PFSK-1 (cell line): ENCODE measurements around the gene OTUB2.

Experiments
- FOXP2 ChIP-seq: optimal IDR thresholded peaks from 2 replicates; pipeline ENCODE3; 2011; ENCODE audit warnings: borderline replicate concordance, control low read depth, inconsistent platforms; ENCODE audit not compliant: insufficient read depth; ENCODE audit errors: extremely low read length, extremely low read depth
- POLR2AphosphoS5 ChIP-seq: IDR thresholded peaks from 2 replicates; pipeline ENCODE4 v1.6.1; 2012; ENCODE audit warnings: low read depth, mild to moderate bottlenecking, control low read depth, low read length, moderate library complexity
- SIN3A ChIP-seq: IDR thresholded peaks from 2 replicates; pipeline ENCODE4 v1.6.1; 2012; ENCODE audit warnings: mild to moderate bottlenecking, low read length, moderate library complexity, borderline replicate concordance; ENCODE audit not compliant: insufficient read depth
- TAF1 ChIP-seq: IDR thresholded peaks from 2 replicates; pipeline ENCODE4 v1.6.1; 2012; ENCODE audit warnings: low read length, control low read depth, borderline replicate concordance; ENCODE audit not compliant: insufficient read depth
- TF ChIP-seq, protein P1 (sequence below), 2 experiments: IDR thresholded peaks; 2 replicates each; pipeline versions ENCODE4 v1.6.1 to v1.8.0; 2011 to 2012; ENCODE audit warnings: low read depth in 2 of 2, low read length in 2 of 2, control low read depth in 1 of 2, inconsistent platforms in 1 of 2, mild to moderate bottlenecking in 1 of 2, moderate library complexity in 1 of 2; ENCODE audit not compliant: insufficient read depth in 1 of 2

The OTUB2 gene

DNA sequence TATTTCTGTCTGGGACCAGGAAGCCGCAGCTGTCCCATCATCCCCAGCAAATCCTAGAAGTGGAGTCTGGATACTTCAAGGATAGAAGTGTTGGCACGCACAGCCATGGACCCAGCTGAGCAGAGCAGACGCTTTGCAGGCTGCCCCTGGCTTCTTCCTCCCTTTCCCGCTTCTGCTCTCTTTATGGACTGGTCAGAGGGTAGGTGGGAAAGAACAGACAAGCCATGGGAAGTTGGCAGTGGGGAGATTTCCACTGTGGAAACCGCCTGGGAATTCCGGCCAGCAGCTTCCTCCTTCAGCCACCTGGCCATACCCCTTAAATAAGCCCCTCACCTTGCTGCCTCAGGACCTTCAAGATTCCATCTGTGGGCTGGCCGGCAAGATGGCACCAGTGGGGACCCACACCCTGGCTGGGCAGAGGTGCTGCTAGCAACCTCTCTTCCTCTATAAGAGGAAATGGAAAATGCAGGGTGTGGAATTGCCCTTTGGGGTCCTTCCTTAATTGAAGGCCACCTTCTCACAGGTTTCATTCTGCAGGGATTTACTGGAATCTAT lies 20.6 kb downstream of the OTUB2 start:
- no peak for TF ChIP-seq SIN3A
- TF ChIP-seq, protein P1, sequence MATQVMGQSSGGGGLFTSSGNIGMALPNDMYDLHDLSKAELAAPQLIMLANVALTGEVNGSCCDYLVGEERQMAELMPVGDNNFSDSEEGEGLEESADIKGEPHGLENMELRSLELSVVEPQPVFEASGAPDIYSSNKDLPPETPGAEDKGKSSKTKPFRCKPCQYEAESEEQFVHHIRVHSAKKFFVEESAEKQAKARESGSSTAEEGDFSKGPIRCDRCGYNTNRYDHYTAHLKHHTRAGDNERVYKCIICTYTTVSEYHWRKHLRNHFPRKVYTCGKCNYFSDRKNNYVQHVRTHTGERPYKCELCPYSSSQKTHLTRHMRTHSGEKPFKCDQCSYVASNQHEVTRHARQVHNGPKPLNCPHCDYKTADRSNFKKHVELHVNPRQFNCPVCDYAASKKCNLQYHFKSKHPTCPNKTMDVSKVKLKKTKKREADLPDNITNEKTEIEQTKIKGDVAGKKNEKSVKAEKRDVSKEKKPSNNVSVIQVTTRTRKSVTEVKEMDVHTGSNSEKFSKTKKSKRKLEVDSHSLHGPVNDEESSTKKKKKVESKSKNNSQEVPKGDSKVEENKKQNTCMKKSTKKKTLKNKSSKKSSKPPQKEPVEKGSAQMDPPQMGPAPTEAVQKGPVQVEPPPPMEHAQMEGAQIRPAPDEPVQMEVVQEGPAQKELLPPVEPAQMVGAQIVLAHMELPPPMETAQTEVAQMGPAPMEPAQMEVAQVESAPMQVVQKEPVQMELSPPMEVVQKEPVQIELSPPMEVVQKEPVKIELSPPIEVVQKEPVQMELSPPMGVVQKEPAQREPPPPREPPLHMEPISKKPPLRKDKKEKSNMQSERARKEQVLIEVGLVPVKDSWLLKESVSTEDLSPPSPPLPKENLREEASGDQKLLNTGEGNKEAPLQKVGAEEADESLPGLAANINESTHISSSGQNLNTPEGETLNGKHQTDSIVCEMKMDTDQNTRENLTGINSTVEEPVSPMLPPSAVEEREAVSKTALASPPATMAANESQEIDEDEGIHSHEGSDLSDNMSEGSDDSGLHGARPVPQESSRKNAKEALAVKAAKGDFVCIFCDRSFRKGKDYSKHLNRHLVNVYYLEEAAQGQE (IDR thresholded peaks at IDR 0.05; ENCODE audit: insufficient read depth in 1 of 2, low read depth in 2 of 2, low read length in 2 of 2): no peak
- no peak for TF ChIP-seq TAF1
- no peak for TF ChIP-seq FOXP2
- no peak for TF ChIP-seq POLR2AphosphoS5

DNA sequence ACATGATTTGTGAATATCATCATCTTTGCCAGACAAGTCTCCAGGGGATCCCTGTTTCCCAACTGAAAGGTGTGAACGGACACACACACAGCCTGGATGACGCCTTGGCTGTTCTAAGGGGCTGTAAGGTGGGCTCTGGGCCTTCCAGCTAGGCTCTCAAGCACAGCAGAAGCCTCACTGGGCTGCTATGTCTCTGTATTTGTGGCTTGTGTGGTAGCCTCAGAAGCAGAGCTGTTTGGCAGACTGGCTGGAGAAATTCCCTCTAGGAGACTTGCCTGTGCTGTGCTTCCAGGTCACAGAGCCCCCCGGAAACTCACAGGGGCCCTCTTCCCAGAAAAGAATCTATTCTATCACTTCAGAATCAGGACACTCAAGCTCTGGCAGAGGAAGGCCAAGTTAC lies 21.4 kb downstream of the OTUB2 start:
- TF ChIP-seq TAF1: no peak
- TF ChIP-seq SIN3A: no peak
- TF ChIP-seq POLR2AphosphoS5: no peak
- TF ChIP-seq FOXP2: no peak

DNA sequence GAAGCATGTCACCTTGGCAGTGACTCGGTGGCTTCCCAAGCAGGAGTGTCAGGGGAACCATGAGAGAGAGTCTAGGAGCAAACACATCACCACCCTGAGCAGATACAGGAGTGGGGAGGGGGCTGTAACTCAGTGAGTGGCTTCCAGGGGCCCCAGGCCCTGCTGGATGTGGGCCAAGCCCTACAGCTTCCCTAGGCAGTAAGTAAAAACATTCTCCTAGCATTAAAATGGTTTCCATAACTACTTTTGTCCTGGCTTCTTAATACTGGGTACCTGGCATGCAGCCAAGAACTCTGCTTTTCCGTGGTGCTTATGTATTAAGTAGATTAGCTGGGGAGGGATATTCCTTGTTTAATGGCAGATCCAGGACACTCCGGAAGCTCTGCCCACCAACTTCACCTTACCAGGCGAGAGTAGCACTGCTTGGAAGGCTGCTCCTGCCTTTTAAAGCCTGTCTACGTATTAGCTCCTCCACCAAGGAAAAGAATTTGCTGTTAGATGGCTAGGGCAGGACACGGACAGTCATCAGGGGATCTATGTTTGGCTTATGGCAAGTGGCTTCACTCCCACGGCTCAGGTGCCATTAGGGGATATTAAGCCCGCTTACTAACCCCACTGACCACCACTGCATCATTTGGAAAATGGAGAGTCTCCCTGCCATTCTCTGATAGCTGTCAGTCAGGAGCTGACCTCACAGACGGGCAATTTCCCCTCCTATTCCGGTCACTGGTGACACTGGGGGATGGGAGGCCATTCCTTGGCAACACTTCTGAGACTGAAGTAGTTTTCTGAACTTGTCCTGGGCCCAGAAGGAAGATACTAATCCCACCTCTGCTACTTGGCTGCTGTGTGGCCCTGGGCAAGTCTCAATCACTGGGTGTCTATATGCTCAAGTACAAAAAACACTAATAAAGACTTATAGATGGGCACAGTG lies 22.8 kb downstream of the OTUB2 start:
- TF ChIP-seq TAF1 (no peak), POLR2AphosphoS5 (no peak), SIN3A (no peak), FOXP2 (no peak)
- TF ChIP-seq, protein P1 (IDR thresholded peaks at IDR 0.05; ENCODE audit: insufficient read depth in 1 of 2, low read depth in 2 of 2, low read length in 2 of 2): no peak

DNA sequence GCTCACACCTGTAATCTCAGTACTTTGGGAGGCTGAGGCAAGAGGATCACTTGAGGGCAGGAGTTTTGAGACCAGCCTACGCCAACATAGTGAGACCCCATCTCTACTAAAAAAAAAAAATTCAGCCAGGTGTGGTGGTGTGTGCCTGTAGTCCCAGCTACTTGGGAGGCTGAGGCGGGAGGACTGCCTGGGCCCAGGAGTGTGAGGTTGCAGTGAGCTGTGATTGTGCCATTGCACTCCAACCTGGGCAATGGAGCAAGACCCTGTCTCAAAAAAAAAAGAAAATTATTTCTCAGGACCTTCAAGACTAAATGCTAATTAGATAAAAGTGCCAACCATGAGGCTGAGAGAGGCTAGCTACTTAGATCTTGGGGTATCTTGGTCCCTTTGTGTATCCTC lies 23.5 kb downstream of the OTUB2 start:
- no peak for TF ChIP-seq SIN3A
- no peak for TF ChIP-seq POLR2AphosphoS5
- TF ChIP-seq FOXP2: no peak
- TF ChIP-seq, protein P1 (IDR thresholded peaks at IDR 0.05; ENCODE audit: insufficient read depth in 1 of 2, low read depth in 2 of 2, low read length in 2 of 2): no peak
- no peak for TF ChIP-seq TAF1

DNA sequence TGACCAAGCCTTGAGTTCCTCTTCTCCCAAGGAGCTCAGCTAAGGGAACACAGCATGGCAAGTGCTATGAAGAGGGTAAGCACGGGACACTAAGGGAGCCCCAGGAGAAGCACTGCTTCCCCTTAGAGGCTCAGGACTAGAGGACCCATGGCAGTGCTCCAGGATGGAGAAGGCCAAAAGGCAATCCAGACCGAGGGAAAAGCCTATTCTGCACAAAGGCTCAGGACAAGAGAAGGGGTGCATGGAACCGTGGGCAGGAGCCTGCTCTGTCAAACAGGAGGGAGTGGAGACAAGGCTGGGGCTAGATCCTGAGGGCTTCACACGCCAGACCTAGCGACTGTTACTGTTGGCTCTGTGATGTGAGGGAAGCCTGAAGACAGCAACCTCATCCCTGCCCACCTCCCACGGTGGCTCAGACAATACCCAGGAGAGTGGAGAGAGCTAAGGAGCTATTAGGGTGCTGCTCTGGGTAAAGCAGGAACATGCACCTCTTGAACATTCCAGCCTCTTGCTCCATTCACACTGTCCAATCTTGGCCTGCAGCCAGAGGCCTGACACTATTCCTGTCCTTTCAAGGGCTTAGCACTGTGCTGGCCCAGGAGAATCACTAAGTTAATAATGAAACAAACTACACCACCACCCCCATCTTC lies 24.2 kb downstream of the OTUB2 start:
- TF ChIP-seq POLR2AphosphoS5 (no peak), TAF1 (no peak), FOXP2 (no peak), SIN3A (no peak)
- TF ChIP-seq, protein P1 (IDR thresholded peaks at IDR 0.05; ENCODE audit: insufficient read depth in 1 of 2, low read depth in 2 of 2, low read length in 2 of 2): no peak
